GM12891 (cell line): ENCODE measurements around the gene ZBTB26.

Source experiments
- POLR2A ChIP-seq: IDR thresholded peaks from 2 replicates; pipeline ENCODE4 v1.6.1; 2011; ENCODE audit warnings: low read depth, low read length, control low read depth
- POLR2AphosphoS5 ChIP-seq: IDR thresholded peaks from 2 replicates; pipeline ENCODE4 v1.6.1; 2011; ENCODE audit warnings: low read depth, low read length, control low read depth
- POU2F2 ChIP-seq: IDR thresholded peaks from 2 replicates; pipeline ENCODE4 v1.6.1; 2011; ENCODE audit warnings: low read depth, mild to moderate bottlenecking, control low read depth, low read length, moderate library complexity
- SPI1 ChIP-seq: IDR thresholded peaks from 2 replicates; pipeline ENCODE4 v1.6.1; 2011; ENCODE audit warnings: low read depth, low read length, control low read depth
- TAF1 ChIP-seq: IDR thresholded peaks from 2 replicates; pipeline ENCODE4 v1.6.1; 2011; ENCODE audit warnings: low read depth, low read length, control low read depth

- TF ChIP-seq POLR2AphosphoS5, result no peak
- no peak for TF ChIP-seq TAF1
- TF ChIP-seq POLR2A, result no peak
- TF ChIP-seq POU2F2, result no peak
- no peak for TF ChIP-seq SPI1
These were observed 19.0 kb upstream of the ZBTB26 start for GRCh38 chr9:122950263-122950662.
